GM18951 (cell line): Measurements from ENCODE around the gene CDC42BPA.
"Not testable (repeated sequence)": the region's sequence is repeated elsewhere in the genome, so short reads cannot be mapped to it uniquely, and the experiment has no call there.

Experiments used
- POLR2A ChIP-seq: IDR thresholded peaks from 4 replicates; pipeline ENCODE4 v1.6.1; 2011; ENCODE audit warnings: mild to moderate bottlenecking; ENCODE audit not compliant: insufficient read length, insufficient read depth; ENCODE audit errors: extremely low read depth
- in situ Hi-C: fragments of 300-500 bp; cut with MboI; formaldehyde crosslinking; loops from one replicate; pipeline ENCODE4 v1.12.0; 2022; ENCODE audit warnings: low sequenced_read_pairs, mixed read lengths, inconsistent platforms; ENCODE audit not compliant: unreplicated experiment

The CDC42BPA gene

GRCh38 chr1:227124473-227124872 is 193.8 kb downstream of the CDC42BPA start:
- in situ Hi-C loops: no loop called here
- TF ChIP-seq POLR2A: no peak

GRCh38 chr1:227120826-227121225 is 197.5 kb downstream of the CDC42BPA start:
- in situ Hi-C loops: no loop called here
- TF ChIP-seq POLR2A: no peak

GRCh38 chr1:227112538-227112937 is 205.8 kb downstream of the CDC42BPA start:
- no peak for TF ChIP-seq POLR2A
- in situ Hi-C loops: no loop called here

GRCh38 chr1:227111782-227112181 is 206.5 kb downstream of the CDC42BPA start:
- in situ Hi-C loops: no loop called here
- no peak for TF ChIP-seq POLR2A

GRCh38 chr1:227105291-227105690 is 213.0 kb downstream of the CDC42BPA start:
- in situ Hi-C loops: not testable (repeated sequence)

GRCh38 chr1:227102056-227102455 is 216.2 kb downstream of the CDC42BPA start:
- TF ChIP-seq POLR2A: no peak
- in situ Hi-C loops: no loop called here

GRCh38 chr1:227094249-227094966 is 223.9 kb downstream of the CDC42BPA start:
- in situ Hi-C loops: no loop called here
- TF ChIP-seq POLR2A: no peak

GRCh38 chr1:227093309-227093708 is 225.0 kb downstream of the CDC42BPA start:
- in situ Hi-C loops: no loop called here

GRCh38 chr1:227092069-227092468 is 226.2 kb downstream of the CDC42BPA start:
- in situ Hi-C loops: no loop called here
- TF ChIP-seq POLR2A: no peak

More at GRCh38 chr1:227093309-227093708, 225.0 kb downstream of the CDC42BPA start:
- TF ChIP-seq POLR2A: no peak

- no peak for TF ChIP-seq POLR2A
- in situ Hi-C loops: no loop called here
Observed at GRCh38 chr1:227086636-227087035, 231.7 kb downstream of the CDC42BPA start.

- TF ChIP-seq POLR2A: no peak
- in situ Hi-C loops: no loop called here
Observed at GRCh38 chr1:227082999-227083746, 235.1 kb downstream of the CDC42BPA start.

- no peak for TF ChIP-seq POLR2A
- in situ Hi-C loops: no loop called here
Observed at GRCh38 chr1:227077783-227078182, 240.5 kb downstream of the CDC42BPA start.

GRCh38 chr1:227073786-227074185 is 244.5 kb downstream of the CDC42BPA start:
- no peak for TF ChIP-seq POLR2A
- in situ Hi-C loops: no loop called here

- in situ Hi-C loops: no loop called here
- no peak for TF ChIP-seq POLR2A
Observed at GRCh38 chr1:227072991-227073390, 245.3 kb downstream of the CDC42BPA start.

- TF ChIP-seq POLR2A: no peak
- in situ Hi-C loops: no loop called here
Observed at GRCh38 chr1:227071895-227072587, 246.3 kb downstream of the CDC42BPA start.
